Activated CD8-positive, alpha-beta T cell treated with anti-CD3 and anti-CD28 coated beads, Interleukin-2, amount 10 ng/mL, durations not matched to agents 7 days and 5 days (primary cell): ENCODE data around the gene OR7G2. TPM values are rescaled to one million over a fixed set of nuclear protein-coding genes. Genes with fewer than 3 reads are reported as not detected.
"Not testable (repeated sequence)": the region's sequence is repeated elsewhere in the genome, so short reads cannot be mapped to it uniquely, and the experiment has no call there.

ENCODE experiments used
- ATAC-seq: fragments of 150-1000 bp; cut with Tn5 transposase; one replicate; pipeline ENCODE4 v1.10.0; 2021; ENCODE audit warnings: moderate library complexity
- CTCF ChIA-PET: fragments of 350-600 bp; sonication (Branson Sonifier 250); formaldehyde crosslinking; loops from one replicate; lab custom pipeline; 2021; ENCODE audit warnings: antibody characterized with exemption; lab: Charles Lee
- POLR2A ChIA-PET: fragments of 350-600 bp; sonication (Branson Sonifier 250); formaldehyde crosslinking; loops from one replicate; lab custom pipeline; 2021; ENCODE audit warnings: antibody characterized with exemption; lab: Charles Lee
- DNase-seq: peaks from one replicate; pipeline ENCODE4 v3.0.0-alpha.2; 2020
- H3K27ac Mint-ChIP-seq: one replicate; pipeline ENCODE4 v1.8.0; 2021; ENCODE audit warnings: mild to moderate bottlenecking, mixed read lengths
- H3K27me3 Mint-ChIP-seq: one replicate; pipeline ENCODE4 v1.8.0; 2021; ENCODE audit warnings: low read depth, mixed read lengths
- H3K36me3 Mint-ChIP-seq: one replicate; pipeline ENCODE4 v1.8.0; 2021; ENCODE audit warnings: low read depth, mixed read lengths
- H3K4me1 Mint-ChIP-seq: one replicate; pipeline ENCODE4 v1.8.0; 2021; ENCODE audit warnings: low read depth, mixed read lengths
- H3K4me3 Mint-ChIP-seq: one replicate; pipeline ENCODE4 v1.8.0; 2021; ENCODE audit warnings: mild to moderate bottlenecking, mixed read lengths
- H3K9me3 Mint-ChIP-seq: one replicate; pipeline ENCODE4 v1.8.0; 2022; ENCODE audit warnings: mixed read lengths; ENCODE audit not compliant: insufficient read depth
- total RNA-seq, 2 experiments: library from RNA; stranded (reverse); gene quantifications; one replicate each; pipeline ENCODE4 v1.2.3, GENCODE V29; 2021

OR7G2 gene
- total RNA-seq, 2 experiments from 2014 or later, result not detected

DNA sequence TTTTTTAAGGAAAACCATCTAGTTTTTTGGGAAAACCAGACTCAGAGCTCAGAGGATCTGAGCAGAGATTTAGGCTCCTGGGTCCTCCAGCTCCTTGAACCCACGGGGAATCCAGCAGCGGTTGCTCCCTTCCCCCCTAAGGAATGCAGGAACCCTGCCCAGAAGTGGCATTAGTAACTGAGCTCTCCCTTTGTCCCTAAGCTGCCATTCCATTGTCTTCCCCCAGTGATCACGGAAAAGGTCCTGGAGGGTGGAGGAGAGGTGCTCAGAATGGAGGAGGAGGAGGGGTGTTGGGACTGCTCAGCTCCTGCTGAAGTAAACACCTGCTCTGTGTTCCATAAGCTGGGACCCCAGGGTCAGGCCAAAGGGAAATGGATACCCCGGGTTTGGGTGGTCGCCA lies 37.2 kb downstream of the OR7G2 start:
- H3K4me1 Mint-ChIP-seq, result no peaks in the 10 kb centered on the region
- no peak for DNase-seq
- H3K27ac Mint-ChIP-seq, result no peak overlapping the region
- no peaks in the 10 kb centered on the region for H3K36me3 Mint-ChIP-seq
- CTCF ChIA-PET, result no interaction called here
- POLR2A ChIA-PET, result no interaction called here
- no peaks in the 10 kb centered on the region for H3K9me3 Mint-ChIP-seq
- no peak for ATAC-seq
- H3K27me3 Mint-ChIP-seq, result no peaks in the 10 kb centered on the region
- no peak overlapping the region for H3K4me3 Mint-ChIP-seq

DNA sequence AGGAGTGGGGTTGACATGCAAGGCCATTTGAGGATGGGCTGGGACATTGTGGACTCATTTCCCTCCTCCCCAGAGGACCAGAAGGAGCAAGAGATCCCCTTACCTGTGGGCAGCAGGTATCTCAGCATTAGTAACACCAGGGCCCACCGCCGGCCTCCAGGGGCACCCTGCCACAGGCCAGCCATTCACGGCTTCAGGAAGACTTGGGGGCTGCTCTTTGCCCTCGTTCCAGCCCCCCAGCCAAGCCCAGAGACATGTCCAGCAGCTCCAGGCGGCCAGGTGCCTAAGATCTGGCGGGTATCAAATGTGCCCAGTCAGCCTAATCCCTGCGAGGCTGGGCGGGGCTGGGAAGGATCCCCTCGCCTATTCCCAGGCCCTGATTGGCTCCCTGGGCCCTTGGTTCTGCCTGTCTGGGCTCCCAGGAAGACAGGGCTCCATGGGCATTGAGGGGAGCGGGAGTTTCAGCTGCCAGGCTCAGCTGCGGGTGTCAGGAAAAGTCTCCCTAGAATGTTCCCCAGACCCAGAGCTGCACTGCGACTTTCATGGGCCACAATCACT lies 41.7 kb downstream of the OR7G2 start:
- H3K36me3 Mint-ChIP-seq, result no peaks in the 10 kb centered on the region
- POLR2A ChIA-PET, result no interaction called here
- no peak for ATAC-seq
- no peaks in the 10 kb centered on the region for H3K4me1 Mint-ChIP-seq
- H3K27me3 Mint-ChIP-seq, result no peaks in the 10 kb centered on the region
- H3K27ac Mint-ChIP-seq, result no peak overlapping the region
- CTCF ChIA-PET, result no interaction called here
- no peaks in the 10 kb centered on the region for H3K9me3 Mint-ChIP-seq
- DNase-seq, result no peak
- no peak overlapping the region for H3K4me3 Mint-ChIP-seq

DNA sequence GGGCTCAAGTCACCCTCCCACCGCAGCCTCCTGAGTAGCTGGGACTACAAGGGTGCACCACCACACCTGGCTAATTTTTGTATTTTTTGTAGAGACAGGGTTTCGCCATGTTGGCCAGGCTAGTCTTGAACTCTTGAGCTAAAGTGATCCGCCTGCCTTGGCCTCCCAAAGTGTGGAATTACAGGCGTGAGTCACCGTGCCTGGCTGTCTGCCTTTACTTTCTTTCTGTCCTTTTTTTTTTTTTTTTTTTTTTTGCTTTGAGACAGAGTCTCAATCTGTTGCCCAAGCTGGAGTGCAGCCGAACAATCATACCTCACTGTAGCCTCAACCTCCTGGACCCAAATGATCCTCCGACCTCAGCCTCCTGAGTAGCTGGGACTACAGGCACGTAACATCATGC lies 45.4 kb downstream of the OR7G2 start:
- POLR2A ChIA-PET, result no interaction called here
- ATAC-seq (no peak), DNase-seq (no peak)
- CTCF ChIA-PET, result no interaction called here
- Mint-ChIP-seq H3K36me3 (no peaks in the 10 kb centered on the region), H3K27me3 (no peaks in the 10 kb centered on the region), H3K9me3 (no peaks in the 10 kb centered on the region), H3K4me3 (no peak overlapping the region), H3K4me1 (peaks cover 4% of the 10 kb centered on the region), H3K27ac (no peak overlapping the region)

DNA sequence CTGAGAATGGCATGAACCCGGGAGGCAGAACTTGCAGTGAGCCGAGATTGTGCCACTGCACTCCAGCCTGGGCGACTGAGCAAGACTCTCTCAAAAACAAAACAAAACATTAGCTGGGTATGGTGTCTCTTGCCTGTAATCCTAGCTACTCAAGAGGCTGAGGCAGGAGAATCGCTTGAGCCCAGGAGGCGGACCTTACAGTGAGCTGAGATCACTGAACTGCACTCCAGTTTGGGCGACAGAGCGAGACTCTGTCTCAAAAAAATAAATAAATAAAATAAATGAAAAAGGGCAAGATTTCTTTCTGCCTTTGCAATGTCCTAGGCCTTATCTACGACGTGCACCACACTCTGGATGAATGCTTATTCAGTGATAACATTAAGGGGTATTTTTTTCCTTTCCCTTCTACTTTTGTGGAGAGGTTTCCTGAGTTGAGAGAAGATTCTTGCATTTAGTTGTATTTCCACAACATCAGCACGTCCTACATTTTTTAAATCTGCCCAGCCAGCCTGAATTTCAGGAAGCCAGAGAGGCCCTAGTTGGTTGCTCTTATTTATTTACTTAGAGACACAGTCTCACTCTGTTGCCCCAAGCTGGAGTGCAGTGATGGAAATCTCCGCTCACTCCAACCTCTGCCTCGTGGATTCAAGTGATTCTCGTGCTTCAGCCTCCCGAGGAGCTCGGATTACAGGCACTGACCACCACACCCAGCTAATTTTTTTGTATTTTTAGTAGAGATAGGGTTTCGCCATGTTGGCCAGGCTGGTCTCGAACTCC lies 46.5 kb downstream of the OR7G2 start:
- H3K36me3 Mint-ChIP-seq, result no peaks in the 10 kb centered on the region
- POLR2A ChIA-PET, result no interaction called here
- CTCF ChIA-PET, result no interaction called here
- H3K4me1 Mint-ChIP-seq, result peaks cover 4% of the 10 kb centered on the region
- no peak for DNase-seq
- no peak overlapping the region for H3K4me3 Mint-ChIP-seq
- ATAC-seq, result no peak
- no peaks in the 10 kb centered on the region for H3K9me3 Mint-ChIP-seq
- no peak overlapping the region for H3K27ac Mint-ChIP-seq
- no peaks in the 10 kb centered on the region for H3K27me3 Mint-ChIP-seq

DNA sequence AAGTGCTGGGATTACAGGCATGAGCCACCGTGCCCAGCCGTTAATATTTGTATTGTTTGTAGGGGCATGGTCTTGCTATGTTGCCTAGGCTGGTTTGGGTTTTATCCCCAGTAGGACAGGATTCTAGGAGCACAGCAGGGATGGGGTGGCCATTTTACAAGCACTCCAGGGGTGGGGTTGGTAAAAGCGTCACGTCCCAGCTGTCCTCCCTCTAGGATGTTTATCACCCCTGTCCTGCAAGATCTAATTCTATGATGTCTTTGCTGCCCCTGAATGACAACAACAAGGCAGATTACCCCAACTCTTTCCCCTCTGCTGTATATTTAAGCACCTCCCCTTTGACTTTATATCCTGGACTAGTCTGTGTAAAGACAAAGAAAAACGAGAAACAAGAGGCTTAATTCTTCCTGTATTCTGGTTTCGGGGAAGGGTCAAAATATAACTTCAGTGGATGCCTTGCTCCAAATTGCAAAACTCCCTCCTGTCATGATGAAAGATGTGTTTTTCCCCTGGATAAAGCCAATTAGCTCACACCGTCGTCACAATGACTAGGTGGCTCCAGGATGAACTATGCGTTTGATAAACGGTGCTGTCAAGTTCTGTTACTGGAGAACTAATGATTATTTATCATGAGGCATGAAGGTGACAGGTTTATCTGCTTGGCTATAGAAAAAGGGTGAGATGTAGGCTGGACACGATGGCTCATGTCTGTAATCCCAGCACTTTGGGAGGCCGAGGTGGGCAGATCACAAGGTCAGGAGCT lies 48.2 kb downstream of the OR7G2 start:
- Mint-ChIP-seq H3K4me3 (no peak overlapping the region), H3K27ac (no peak overlapping the region), H3K27me3 (no peaks in the 10 kb centered on the region), H3K36me3 (no peaks in the 10 kb centered on the region), H3K4me1 (peaks cover 4% of the 10 kb centered on the region), H3K9me3 (no peaks in the 10 kb centered on the region)
- POLR2A ChIA-PET, result no interaction called here
- DNase-seq (no peak), ATAC-seq (no peak)
- CTCF ChIA-PET, result no interaction called here

DNA sequence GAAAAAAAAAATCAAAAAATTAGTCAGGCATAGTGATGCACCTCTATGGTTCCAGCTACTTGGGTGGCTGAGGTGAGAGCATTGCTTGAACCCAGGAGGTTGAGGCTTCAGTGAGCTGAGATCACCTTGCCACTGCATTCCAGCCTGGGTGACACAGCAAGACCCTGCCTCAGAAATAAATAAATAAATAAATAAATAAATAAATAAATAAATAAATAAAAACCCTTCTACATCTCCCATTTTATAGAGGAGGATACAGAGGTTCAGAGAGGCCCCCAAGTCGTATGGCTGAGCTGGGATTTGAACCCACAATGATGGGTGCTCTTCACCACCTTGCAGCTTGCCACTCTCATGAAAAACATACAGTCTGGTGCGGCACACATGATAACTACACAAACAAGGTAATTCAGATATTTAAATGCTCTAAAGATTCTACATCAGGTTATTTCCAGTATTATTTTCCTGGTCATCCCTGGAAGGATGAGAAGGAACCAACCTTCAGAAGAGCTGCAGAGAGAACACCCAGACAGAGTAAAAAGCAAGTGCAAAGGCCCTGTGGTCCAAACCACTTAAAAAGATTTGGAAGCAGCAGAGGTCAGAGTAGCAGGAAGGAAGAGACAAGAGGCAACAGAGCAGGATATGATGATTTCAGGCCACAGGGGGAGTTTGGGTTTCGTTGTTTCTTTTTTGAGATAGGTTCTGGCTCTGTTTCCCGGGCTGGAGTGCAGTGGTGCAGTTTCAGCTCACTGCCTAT lies 49.6 kb downstream of the OR7G2 start:
- Mint-ChIP-seq H3K4me1 (peaks cover 4% of the 10 kb centered on the region), H3K9me3 (no peaks in the 10 kb centered on the region), H3K27me3 (no peaks in the 10 kb centered on the region), H3K36me3 (no peaks in the 10 kb centered on the region), H3K4me3 (no peak overlapping the region), H3K27ac (no peak overlapping the region)
- no peak for ATAC-seq
- ChIA-PET CTCF (no interaction called here), POLR2A (no interaction called here)
- no peak for DNase-seq

DNA sequence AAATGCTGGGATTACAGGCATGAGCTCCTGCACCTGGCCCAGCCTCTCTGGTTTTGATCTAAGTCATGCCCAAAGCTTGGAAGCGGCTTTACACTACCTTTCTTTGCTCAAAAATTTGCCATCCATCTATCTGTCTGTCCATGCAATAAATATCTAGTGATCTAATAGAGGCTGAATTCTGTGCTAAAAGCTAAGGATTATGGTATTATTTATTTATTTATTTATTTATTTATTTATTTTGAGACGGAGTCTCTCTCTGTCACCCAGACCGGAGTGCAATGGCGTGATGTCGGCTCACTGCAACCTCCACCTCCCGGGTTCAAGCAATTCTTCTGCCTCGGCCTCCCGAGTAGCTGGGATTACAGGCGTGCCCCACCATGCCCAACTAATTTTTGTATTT lies 51.1 kb downstream of the OR7G2 start:
- ATAC-seq, H3K4me3 Mint-ChIP-seq, CTCF ChIA-PET, H3K27me3 Mint-ChIP-seq, H3K4me1 Mint-ChIP-seq, POLR2A ChIA-PET, H3K36me3 Mint-ChIP-seq, H3K9me3 Mint-ChIP-seq, H3K27ac Mint-ChIP-seq, DNase-seq: not testable (repeated sequence)

DNA sequence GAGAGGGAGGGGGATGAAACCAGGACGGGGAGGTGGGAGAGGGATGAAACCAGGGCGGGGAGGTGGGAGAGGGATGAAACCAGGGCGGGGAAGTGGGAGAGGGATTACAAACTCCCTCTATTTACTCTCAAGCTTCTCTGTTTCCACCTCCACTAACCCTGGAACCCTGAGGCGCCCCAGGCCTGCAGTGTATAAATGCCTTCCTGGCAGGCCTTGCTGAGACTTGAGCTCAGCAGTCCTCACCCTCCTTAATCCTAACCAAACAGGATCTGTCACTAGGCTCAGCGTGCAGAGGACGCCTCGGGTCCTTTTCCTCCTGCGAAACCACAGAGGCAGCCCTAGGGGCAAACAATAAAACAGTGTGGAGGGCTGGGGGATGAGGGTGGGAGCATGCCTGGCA lies 52.5 kb downstream of the OR7G2 start:
- ChIA-PET POLR2A (no interaction called here), CTCF (no interaction called here)
- H3K9me3 Mint-ChIP-seq, result no peaks in the 10 kb centered on the region
- H3K4me1 Mint-ChIP-seq, result peaks cover 4% of the 10 kb centered on the region
- no peaks in the 10 kb centered on the region for H3K27me3 Mint-ChIP-seq
- H3K36me3 Mint-ChIP-seq, result no peaks in the 10 kb centered on the region
- DNase-seq (no peak), ATAC-seq (no peak)
- H3K27ac Mint-ChIP-seq, result no peak overlapping the region
- no peak overlapping the region for H3K4me3 Mint-ChIP-seq

DNA sequence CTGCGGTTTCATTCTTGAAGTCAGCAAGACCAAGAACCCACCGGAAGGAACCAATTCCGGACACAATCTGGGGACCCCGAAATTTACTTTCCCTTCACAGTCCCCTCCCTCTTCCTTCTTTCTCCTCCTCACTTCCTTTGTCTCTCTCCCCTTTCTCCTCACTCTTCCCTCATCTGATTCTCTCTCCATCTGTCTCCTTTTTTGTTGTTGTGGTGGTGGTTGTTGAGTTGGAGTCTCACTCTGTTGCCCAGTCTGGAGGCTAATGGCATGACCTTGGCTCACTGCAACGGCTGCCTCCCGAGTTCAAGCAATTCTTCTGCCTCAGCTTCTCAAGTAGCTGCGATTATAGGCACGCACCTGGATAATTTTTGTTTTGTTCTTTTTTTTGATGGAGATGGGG lies 53.1 kb downstream of the OR7G2 start:
- DNase-seq, result no peak
- CTCF ChIA-PET, result no interaction called here
- no peak for ATAC-seq
- POLR2A ChIA-PET, result no interaction called here
- H3K27ac Mint-ChIP-seq, result no peak overlapping the region
- H3K36me3 Mint-ChIP-seq, result no peaks in the 10 kb centered on the region
- H3K4me1 Mint-ChIP-seq, result peaks cover 4% of the 10 kb centered on the region
- H3K27me3 Mint-ChIP-seq, result no peaks in the 10 kb centered on the region
- no peaks in the 10 kb centered on the region for H3K9me3 Mint-ChIP-seq
- no peak overlapping the region for H3K4me3 Mint-ChIP-seq

DNA sequence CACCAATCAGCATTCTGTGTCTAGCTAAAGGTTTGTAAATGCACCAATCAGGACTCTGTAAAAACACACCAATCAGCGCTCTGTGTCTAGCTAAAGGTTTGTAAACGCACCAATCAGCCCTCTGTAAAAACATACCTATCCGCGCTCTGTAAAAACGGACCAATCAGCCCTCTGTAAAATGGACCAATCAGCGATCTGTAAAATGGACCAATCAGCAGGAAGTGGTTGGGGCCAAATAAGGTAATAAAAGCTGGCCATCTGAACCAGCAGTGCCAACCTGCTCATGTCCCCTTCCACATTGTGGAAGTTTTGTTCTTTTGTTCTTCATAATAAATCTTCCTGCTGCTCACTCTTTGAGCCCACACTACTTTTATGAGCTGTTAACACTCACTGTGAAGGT lies 53.6 kb downstream of the OR7G2 start:
- H3K27ac Mint-ChIP-seq, DNase-seq, H3K4me3 Mint-ChIP-seq, CTCF ChIA-PET, H3K9me3 Mint-ChIP-seq, H3K27me3 Mint-ChIP-seq, H3K4me1 Mint-ChIP-seq, ATAC-seq, H3K36me3 Mint-ChIP-seq: not testable (repeated sequence)
- POLR2A ChIA-PET, result interaction anchor here (0.6 kb wide), 1 partner anchor 16 kb away, joined by 4 read pairs; no protein-coding TSS in a partner anchor

DNA sequence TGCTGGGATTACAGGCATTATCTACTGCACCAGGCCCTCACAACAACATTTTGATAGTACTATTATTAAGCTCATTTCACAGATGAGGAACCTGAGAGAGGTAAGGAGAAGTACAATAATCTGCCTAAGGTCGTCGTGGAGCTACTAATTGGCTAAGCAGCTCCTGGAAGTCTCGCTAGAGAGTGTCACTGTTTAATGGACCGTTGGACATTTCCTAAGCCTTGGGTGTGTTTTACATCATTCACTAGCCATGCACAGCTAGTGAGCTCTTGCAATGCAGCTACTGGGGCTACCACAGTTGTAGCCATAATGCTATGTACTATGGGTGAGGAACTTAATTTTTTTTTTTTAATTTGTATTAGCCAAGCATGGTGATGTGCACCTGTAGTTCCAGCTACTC lies 54.4 kb downstream of the OR7G2 start:
- Mint-ChIP-seq H3K4me1 (peaks cover 3% of the 10 kb centered on the region), H3K27ac (no peak overlapping the region)
- no peak for ATAC-seq

More for the DNA sequence above, 54.4 kb downstream of the OR7G2 start:
- CTCF ChIA-PET, result no interaction called here
- no peaks in the 10 kb centered on the region for H3K27me3 Mint-ChIP-seq
- H3K36me3 Mint-ChIP-seq, result no peaks in the 10 kb centered on the region
- no peak overlapping the region for H3K4me3 Mint-ChIP-seq
- POLR2A ChIA-PET, result no interaction called here
- no peaks in the 10 kb centered on the region for H3K9me3 Mint-ChIP-seq
- no peak for DNase-seq
